ENCODE measurements around the gene CCT8L2.
"Not testable (repeated sequence)": the region's sequence is repeated elsewhere in the genome, so short reads cannot be mapped to it uniquely, and the experiment has no call there.

Gene CCT8L2

DNA sequence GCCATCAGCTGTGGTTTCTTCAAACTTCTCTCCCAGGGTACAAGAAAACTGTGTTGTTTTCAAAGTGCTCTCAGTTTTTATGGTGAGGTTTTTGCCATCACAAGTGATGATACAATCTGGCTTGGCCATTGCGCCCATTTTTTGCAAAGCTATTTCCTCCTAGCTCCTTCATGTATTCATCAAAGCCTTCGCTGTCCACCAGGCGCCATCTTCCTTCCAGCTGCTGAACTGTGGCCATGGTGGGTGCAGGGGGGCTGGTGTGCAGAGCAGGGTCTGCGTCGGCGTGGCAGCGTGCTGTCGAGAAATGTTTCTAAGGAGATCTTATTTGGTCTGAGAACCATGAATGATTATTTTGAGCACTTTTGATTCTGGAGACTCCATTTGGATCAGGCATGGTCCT, 2.6 kb upstream of the CCT8L2 start:
- in situ Hi-C loops (cut with MboI; ENCODE audit: low sequenced_read_pairs): not testable (repeated sequence)

DNA sequence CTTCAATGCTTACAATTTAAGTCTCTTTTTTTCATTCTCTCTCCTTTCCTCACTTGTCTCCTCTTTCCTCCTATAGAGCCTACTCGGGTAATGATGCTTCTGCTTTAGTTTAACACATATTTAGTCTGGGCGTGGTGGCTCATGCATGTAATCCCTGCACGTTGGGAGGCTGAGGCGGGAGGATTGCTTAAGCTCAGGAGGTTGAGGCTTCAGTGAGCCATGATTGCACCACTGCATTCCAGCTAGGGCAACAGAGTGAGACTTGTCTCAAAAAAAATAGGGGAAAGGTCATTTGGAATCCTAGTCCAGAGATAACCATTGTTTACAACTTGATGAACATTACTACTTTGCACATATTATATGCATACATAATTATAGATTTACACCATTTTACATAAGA, 1.4 kb upstream of the CCT8L2 start:
- in situ Hi-C loops (cut with MboI; ENCODE audit: low sequenced_read_pairs): no loop called here

GRCh38 chr22:16592231-16592630, 379 bp downstream of the CCT8L2 start:
- in situ Hi-C loops (cut with MboI; ENCODE audit: low sequenced_read_pairs): not testable (repeated sequence)

GRCh38 chr22:16591136-16591535, 1.5 kb downstream of the CCT8L2 start:
- in situ Hi-C loops (cut with MboI; ENCODE audit: low sequenced_read_pairs): not testable (repeated sequence)

DNA sequence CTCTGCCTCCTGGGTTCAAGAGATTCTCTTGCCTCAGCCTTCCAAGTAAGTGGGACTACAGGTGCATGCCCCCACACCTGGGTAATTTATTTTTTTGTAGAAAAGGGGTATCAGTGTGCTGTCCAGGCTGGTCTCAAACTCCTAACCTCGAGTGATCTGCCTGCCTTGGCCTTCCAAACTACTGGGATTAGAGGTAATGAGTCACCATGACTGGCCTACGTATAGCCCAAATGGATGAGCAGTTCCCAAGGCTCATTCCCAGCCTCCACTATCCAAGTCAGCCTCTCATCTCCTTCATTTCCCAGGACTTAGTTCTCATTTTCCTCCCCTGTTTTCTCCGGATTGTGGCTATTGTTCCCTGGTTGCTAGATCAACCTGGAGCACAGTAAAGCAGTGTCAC, 5.6 kb downstream of the CCT8L2 start:
- in situ Hi-C loops (cut with MboI; ENCODE audit: low sequenced_read_pairs): no loop called here

GRCh38 chr22:16586170-16586569, 6.4 kb downstream of the CCT8L2 start:
- in situ Hi-C loops (cut with MboI; ENCODE audit: low sequenced_read_pairs): no loop called here

DNA sequence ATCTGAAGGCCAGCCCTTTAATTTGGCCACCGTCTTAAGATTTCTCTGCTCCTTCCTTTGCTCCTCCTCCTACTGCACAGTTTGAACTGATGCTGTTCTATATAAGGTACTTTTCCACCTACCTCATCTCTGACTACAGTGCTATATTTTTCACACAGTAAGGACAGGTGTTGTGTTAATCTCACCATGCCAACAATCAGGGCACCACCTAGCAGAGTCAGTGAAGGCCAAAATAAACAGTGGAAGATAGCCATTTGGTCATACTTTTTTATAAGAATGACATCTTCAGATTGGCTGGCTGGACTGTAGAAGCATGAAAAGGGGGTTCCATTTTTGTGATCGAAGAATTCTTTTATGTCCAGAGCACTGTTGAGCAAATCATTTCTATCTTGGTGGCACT, 11.7 kb downstream of the CCT8L2 start:
- in situ Hi-C loops (cut with MboI; ENCODE audit: low sequenced_read_pairs): not testable (repeated sequence)

DNA sequence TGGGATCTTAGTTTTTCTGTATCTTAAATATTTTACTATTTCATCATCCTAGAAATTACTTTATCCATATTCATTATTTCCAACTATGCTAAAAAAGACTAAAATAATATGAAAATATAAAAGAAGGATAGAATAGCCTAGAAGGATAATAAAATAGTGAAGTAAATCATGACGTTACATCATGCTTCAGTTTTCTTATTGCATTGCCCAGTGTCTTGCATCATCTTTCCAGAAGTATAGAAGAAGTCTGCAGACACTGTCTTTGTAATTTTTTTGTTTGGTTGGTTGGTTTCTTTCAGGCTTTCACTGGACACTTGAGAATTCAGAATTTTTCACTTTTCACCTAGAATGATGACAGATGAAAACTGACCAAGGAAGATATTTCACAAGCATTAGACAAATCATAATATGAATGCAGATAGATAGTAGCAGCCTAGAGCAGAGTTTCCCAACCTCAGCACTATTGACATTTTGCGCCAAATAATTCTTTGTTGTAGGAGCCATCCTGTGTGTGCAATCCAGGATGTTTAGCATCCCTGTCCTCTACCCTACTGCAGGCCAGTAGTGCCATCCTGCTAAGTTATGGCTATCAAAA, 23.3 kb downstream of the CCT8L2 start:
- in situ Hi-C loops (cut with MboI; ENCODE audit: low sequenced_read_pairs): not testable (repeated sequence)

- in situ Hi-C loops (cut with MboI; ENCODE audit: low sequenced_read_pairs): no loop called here
Measured at GRCh38 chr22:16568425-16568758, 24.2 kb downstream of the CCT8L2 start.

DNA sequence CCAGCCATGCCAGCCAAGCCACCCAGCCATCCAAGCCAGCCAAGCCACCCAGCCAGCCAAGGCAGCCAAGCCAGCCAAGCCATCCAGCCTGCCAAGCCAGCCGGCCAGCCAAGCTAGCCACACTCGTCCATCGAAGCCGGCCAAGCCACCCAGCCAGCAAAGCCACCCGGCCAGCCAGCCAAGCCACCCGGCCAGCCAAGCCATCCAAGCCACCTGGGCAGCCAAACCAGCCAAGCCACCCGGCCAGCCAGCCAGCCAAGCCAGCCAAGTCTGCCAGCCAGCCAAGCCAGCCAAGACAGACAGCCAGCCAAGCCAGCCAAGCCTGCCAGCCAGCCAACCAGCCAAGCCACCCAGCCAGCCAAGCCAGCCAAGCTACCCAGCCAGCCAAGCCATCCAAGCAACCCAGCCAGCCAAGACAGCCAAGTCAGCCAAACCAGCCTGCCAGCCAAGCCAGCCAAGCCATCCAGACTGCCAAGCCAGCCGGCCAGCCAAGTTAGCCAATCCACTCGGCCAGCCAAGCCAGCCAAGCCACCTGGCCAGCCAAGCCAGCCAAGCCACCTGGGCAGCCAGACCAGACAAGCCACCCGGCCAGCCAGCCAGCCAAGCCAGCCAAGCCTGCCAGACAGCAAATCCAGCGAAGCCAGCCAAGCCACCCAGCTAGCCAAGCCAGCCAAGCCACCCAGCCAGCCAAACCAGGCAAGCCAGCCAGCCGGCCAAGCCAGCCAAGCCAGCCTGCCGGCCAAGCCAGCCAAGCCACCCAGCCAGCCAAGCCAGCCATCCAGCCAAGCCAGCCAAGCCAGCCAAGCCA, 24.8 kb downstream of the CCT8L2 start:
- in situ Hi-C loops (cut with MboI; ENCODE audit: low sequenced_read_pairs): not testable (repeated sequence)

DNA sequence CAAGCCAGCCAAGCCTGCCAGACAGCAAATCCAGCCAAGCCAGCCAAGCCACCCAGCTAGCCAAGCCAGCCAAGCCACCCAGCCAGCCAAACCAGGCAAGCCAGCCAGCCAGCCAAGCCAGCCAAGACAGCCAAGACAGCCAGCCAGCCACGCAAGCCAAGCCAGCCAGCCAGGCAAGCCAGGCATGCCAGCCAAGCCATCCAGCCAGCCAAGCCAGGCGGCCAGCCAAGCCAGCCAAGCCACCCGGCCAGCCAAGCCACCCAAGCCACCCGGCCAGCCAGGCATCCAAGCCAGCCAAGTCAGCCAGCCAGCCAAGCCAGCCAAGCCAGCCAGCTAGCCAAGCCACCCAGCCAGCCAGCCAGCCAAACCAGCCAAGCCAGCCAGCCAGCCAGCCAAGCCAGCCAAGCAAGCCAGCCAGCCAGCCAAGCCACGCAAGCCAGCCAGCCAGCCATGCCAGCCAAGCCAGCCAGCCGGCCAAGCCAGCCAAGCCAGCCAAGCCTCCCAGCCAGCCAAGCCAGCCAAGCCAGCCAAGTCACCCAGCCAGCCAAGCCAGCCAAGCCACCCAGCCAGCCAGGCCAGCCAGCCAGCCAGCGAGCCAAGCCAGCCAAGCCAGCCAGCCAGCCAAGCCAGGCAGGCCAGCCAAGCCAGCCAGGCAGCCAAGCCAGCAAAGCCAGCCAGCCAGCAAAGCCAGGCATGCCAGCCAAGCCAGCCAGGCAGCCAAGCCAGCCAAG, 26.0 kb downstream of the CCT8L2 start:
- in situ Hi-C loops (cut with MboI; ENCODE audit: low sequenced_read_pairs): not testable (repeated sequence)

- in situ Hi-C loops (cut with MboI; ENCODE audit: low sequenced_read_pairs): not testable (repeated sequence)
Measured at GRCh38 chr22:16565585-16566420, 26.8 kb downstream of the CCT8L2 start.

- in situ Hi-C loops (cut with MboI; ENCODE audit: low sequenced_read_pairs): not testable (repeated sequence)
Measured at GRCh38 chr22:16564837-16565584, 27.6 kb downstream of the CCT8L2 start.

GRCh38 chr22:16563555-16564520, 28.8 kb downstream of the CCT8L2 start:
- in situ Hi-C loops (cut with MboI; ENCODE audit: low sequenced_read_pairs): no loop called here

DNA sequence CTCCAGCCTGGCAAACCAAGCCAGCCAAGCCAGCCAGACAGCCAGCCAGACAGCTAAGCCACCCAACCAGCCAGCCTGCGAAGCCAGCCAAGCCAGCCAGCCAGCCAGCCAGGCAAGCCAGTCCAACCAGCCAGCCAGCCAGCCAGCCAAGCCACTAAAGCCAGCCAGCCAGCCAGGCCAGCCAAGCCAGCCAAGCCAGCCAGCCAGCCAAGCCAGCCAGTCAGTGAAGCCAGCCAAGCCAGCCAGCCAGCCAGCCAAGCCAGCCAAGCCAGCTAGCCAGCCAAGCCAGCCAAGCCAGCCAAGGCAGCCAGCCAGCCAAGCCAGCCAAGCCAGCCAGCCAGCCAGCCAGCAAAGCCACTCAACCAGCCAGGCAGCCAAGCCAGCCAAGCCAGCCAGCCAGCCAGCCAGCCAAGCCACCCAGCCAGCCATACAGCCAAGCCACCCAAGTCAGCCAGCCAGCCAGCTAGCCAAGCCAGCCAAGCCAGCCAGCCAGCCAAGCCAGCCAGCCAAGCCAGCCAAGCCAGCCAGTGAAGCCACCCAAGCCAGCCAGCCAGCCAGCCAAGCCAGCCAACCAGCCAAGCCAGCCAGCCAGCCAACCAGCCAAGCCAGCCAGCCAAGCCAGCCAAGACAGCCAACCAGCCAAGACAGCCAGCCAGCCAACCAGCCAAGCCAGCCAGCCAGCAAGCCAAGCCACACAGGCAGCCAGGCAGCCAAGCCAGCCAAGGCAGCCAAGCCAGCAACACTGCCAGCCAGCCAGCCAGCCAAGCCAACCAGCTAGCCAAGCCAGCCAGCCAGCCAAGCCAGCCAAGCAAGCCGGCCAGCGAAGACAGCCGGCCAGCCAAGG, 29.7 kb downstream of the CCT8L2 start:
- in situ Hi-C loops (cut with MboI; ENCODE audit: low sequenced_read_pairs): no loop called here

- in situ Hi-C loops (cut with MboI; ENCODE audit: low sequenced_read_pairs): not testable (repeated sequence)
Measured at GRCh38 chr22:16561093-16561658, 31.4 kb downstream of the CCT8L2 start.

GRCh38 chr22:16560651-16561050, 32.0 kb downstream of the CCT8L2 start:
- in situ Hi-C loops (cut with MboI; ENCODE audit: low sequenced_read_pairs): not testable (repeated sequence)

- in situ Hi-C loops (cut with MboI; ENCODE audit: low sequenced_read_pairs): not testable (repeated sequence)
Measured at GRCh38 chr22:16559996-16560395, 32.6 kb downstream of the CCT8L2 start.

Measured in HL-60/S4 treated with phorbol 12-myristate 13-acetate at 8.2 ng/mL for 4 days and 3 days (cell line).